ENCODE data around the gene C17orf75.

Gene C17orf75

GRCh38 chr17:32302860-32303649 is 38.9 kb downstream of the C17orf75 start:
- peaks cover 27% of the 10 kb centered on the region for H3K4me1 ChIP-seq (ENCODE audit: control insufficient read depth, low read length)
- no peaks in the 10 kb centered on the region for H3K27me3 ChIP-seq (ENCODE audit: control insufficient read depth, low read length)
- H3K79me2 ChIP-seq (ENCODE audit: control insufficient read depth, low read length) = no peaks in the 10 kb centered on the region
- no peaks in the 10 kb centered on the region for H3K9me2 ChIP-seq (replicated peaks; ENCODE audit: control insufficient read depth, low read length)
- H4K20me1 ChIP-seq (ENCODE audit: control insufficient read depth, insufficient read depth, low read depth, low read length) = no peaks in the 10 kb centered on the region
- H3K4me2 ChIP-seq (ENCODE audit: low read length) = no peak overlapping the region
- H3F3A ChIP-seq (ENCODE audit: control insufficient read depth, insufficient read depth) = peaks cover 3% of the 10 kb centered on the region; the same call in 1 of the 2 replicates
- no peak for TF ChIP-seq CTCF (IDR thresholded peaks at IDR 0.05; ENCODE audit: low read depth, low read length, poor library complexity, severe bottlenecking)
- TF ChIP-seq EZH2phosphoT487 (IDR thresholded peaks at IDR 0.05; ENCODE audit: borderline replicate concordance, low read length) = no peak
- no peaks in the 10 kb centered on the region for H3K36me3 ChIP-seq (ENCODE audit: control insufficient read depth, low read length)
- no peak overlapping the region for H3K27ac ChIP-seq (ENCODE audit: low read depth, low read length)
- no peak overlapping the region for H3K4me3 ChIP-seq (ENCODE audit: low read length)
- H3K9me3 ChIP-seq (ENCODE audit: control insufficient read depth, insufficient read depth, low read length) = no peaks in the 10 kb centered on the region

- H3K27ac ChIP-seq (ENCODE audit: low read depth, low read length) = no peak overlapping the region
- TF ChIP-seq EZH2phosphoT487 (IDR thresholded peaks at IDR 0.05; ENCODE audit: borderline replicate concordance, low read length) (no peak), CTCF (IDR thresholded peaks at IDR 0.05; ENCODE audit: low read depth, low read length, poor library complexity, severe bottlenecking) (no peak)
- no peaks in the 10 kb centered on the region for H3K9me2 ChIP-seq (replicated peaks; ENCODE audit: control insufficient read depth, low read length)
- peaks cover 18% of the 10 kb centered on the region for H3K4me1 ChIP-seq (ENCODE audit: control insufficient read depth, low read length)
- no peaks in the 10 kb centered on the region for H3K36me3 ChIP-seq (ENCODE audit: control insufficient read depth, low read length)
- H3K9me3 ChIP-seq (ENCODE audit: control insufficient read depth, insufficient read depth, low read length) = no peaks in the 10 kb centered on the region
- no peaks in the 10 kb centered on the region for H3K79me2 ChIP-seq (ENCODE audit: control insufficient read depth, low read length)
- no peak overlapping the region for H3K4me3 ChIP-seq (ENCODE audit: low read length)
- H3K4me2 ChIP-seq (ENCODE audit: low read length) = no peak overlapping the region
- H4K20me1 ChIP-seq (ENCODE audit: control insufficient read depth, insufficient read depth, low read depth, low read length) = no peaks in the 10 kb centered on the region
- H3F3A ChIP-seq (ENCODE audit: control insufficient read depth, insufficient read depth) = peaks cover under 1% of the 10 kb centered on the region; the same call in 1 of the 2 replicates
- H3K27me3 ChIP-seq (ENCODE audit: control insufficient read depth, low read length) = no peaks in the 10 kb centered on the region
These were observed 39.9 kb downstream of the C17orf75 start for GRCh38 chr17:32302037-32302436.

GRCh38 chr17:32299580-32300164 is 42.3 kb downstream of the C17orf75 start:
- Histone ChIP-seq H3K4me3 (ENCODE audit: low read length) (no peak overlapping the region), H3K9me2 (replicated peaks; ENCODE audit: control insufficient read depth, low read length) (no peaks in the 10 kb centered on the region), H3K4me1 (ENCODE audit: control insufficient read depth, low read length) (peaks cover 23% of the 10 kb centered on the region), H3K27me3 (ENCODE audit: control insufficient read depth, low read length) (no peaks in the 10 kb centered on the region), H3K4me2 (ENCODE audit: low read length) (no peak overlapping the region), H3K9me3 (ENCODE audit: control insufficient read depth, insufficient read depth, low read length) (no peaks in the 10 kb centered on the region), H3F3A (ENCODE audit: control insufficient read depth, insufficient read depth) (no peaks in the 10 kb centered on the region), H4K20me1 (ENCODE audit: control insufficient read depth, insufficient read depth, low read depth, low read length) (no peaks in the 10 kb centered on the region), H3K79me2 (ENCODE audit: control insufficient read depth, low read length) (no peaks in the 10 kb centered on the region), H3K36me3 (ENCODE audit: control insufficient read depth, low read length) (no peaks in the 10 kb centered on the region), H3K27ac (ENCODE audit: low read depth, low read length) (no peak overlapping the region)
- no peak for TF ChIP-seq CTCF (IDR thresholded peaks at IDR 0.05; ENCODE audit: low read depth, low read length, poor library complexity, severe bottlenecking)
- no peak for TF ChIP-seq EZH2phosphoT487 (IDR thresholded peaks at IDR 0.05; ENCODE audit: borderline replicate concordance, low read length)
